HepG2 (cell line): ENCODE data around the gene ZNHIT1. TPM values are rescaled to one million over a fixed set of nuclear protein-coding genes. Genes with fewer than 3 reads are reported as not detected.

ENCODE experiments used
- MAF1 ChIP-seq: sonication (generic); formaldehyde crosslinking; IDR thresholded peaks from 2 replicates; pipeline ENCODE4 v1.5.0; 2020; ENCODE audit warnings: missing genetic modification reagents, borderline replicate concordance
- SPEN ChIP-seq: sonication (generic); formaldehyde crosslinking; IDR thresholded peaks from 2 replicates; pipeline ENCODE4 v1.5.1; 2020; ENCODE audit warnings: low read depth, mild to moderate bottlenecking, missing genetic modification reagents
- ZMYM4 ChIP-seq: sonication (generic); formaldehyde crosslinking; IDR thresholded peaks from 2 replicates; pipeline ENCODE4 v1.8.1; 2023; ENCODE audit warnings: mild to moderate bottlenecking, missing genetic modification reagents
- ZNF34 ChIP-seq: sonication (generic); formaldehyde crosslinking; IDR thresholded peaks from 2 replicates; pipeline ENCODE4 v1.4.0; 2020; ENCODE audit warnings: mild to moderate bottlenecking, missing genetic modification reagents, borderline replicate concordance
- ZNF451 ChIP-seq: sonication (generic); formaldehyde crosslinking; IDR thresholded peaks from 2 replicates; pipeline ENCODE4 v1.5.0; 2020; ENCODE audit warnings: mild to moderate bottlenecking, missing genetic modification reagents
- ZSCAN30 ChIP-seq: sonication (generic); formaldehyde crosslinking; IDR thresholded peaks from 2 replicates; pipeline ENCODE4 v1.5.0; 2020; ENCODE audit warnings: mild to moderate bottlenecking, missing genetic modification reagents
- polyA plus RNA-seq, 8 experiments: library from polyadenylated mRNA; depleted of rRNA in 3 of 8; stranded (reverse) in 7 of 8; unstranded in 1 of 8; fragments of >200 nt; fragmentation: Illumina TruSeq in 4 of 8; extraction: Trizol in 4 of 8; gene quantifications; 2 replicates each; pipeline versions ENCODE4 v1.2.1 to v1.2.3, GENCODE V29; 2011 to 2016; ENCODE audit warnings: low read depth in 4 of 8, missing spikeins in 1 of 8, mixed read lengths in 1 of 8; ENCODE audit not compliant: insufficient read depth in 1 of 8
- total RNA-seq, 5 experiments: library from RNA; depleted of rRNA; stranded (reverse); fragments of >200 nt; fragmentation: Illumina TruSeq; extraction: Trizol; gene quantifications; 2 replicates each; pipeline ENCODE4 v1.2.3, GENCODE V29; 2016; ENCODE audit warnings: low read depth in 1 of 5
- TF ChIP-seq, protein P1 (sequence below): sonication (generic); formaldehyde crosslinking; IDR thresholded peaks from 2 replicates; pipeline ENCODE4 v1.9.0; 2022; ENCODE audit warnings: missing genetic modification reagents, mild to moderate bottlenecking, borderline replicate concordance
- TF ChIP-seq, protein P2 (sequence below): sonication (generic); formaldehyde crosslinking; IDR thresholded peaks from 2 replicates; pipeline ENCODE4 v1.4.0; 2020; ENCODE audit warnings: mild to moderate bottlenecking, missing genetic modification reagents
- TF ChIP-seq, protein P3 (sequence below): sonication (generic); formaldehyde crosslinking; IDR thresholded peaks from 2 replicates; pipeline ENCODE4 v1.4.0; 2020; ENCODE audit warnings: missing genetic modification reagents, borderline replicate concordance

The ZNHIT1 gene
- total and polyA plus RNA-seq, 2 of the 13 experiments (the other 11 are each of a cell fraction or from before 2014, with no cell fraction given): 32.5 to 64.5 TPM

DNA sequence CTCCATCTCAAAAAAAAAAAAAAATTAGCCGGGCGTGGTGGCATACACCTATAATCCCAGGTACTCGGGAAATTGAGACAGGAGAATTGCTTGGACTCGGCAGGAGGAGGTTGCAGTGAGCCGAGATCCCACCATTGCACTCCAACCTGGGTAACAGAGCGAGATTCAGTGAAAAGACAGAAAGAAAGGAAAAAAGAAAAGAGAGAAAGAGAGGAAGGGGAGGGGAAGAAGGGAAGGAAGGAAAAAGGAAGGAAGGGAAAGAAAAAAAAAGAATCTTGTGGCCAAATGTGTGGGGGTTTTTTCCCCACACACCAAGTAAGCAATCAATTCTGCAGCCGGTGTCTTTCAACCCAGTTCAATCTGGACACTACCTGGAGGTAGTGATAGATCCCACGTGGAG lies 28.9 kb upstream of the ZNHIT1 start (continued):
- TF ChIP-seq, protein P1, sequence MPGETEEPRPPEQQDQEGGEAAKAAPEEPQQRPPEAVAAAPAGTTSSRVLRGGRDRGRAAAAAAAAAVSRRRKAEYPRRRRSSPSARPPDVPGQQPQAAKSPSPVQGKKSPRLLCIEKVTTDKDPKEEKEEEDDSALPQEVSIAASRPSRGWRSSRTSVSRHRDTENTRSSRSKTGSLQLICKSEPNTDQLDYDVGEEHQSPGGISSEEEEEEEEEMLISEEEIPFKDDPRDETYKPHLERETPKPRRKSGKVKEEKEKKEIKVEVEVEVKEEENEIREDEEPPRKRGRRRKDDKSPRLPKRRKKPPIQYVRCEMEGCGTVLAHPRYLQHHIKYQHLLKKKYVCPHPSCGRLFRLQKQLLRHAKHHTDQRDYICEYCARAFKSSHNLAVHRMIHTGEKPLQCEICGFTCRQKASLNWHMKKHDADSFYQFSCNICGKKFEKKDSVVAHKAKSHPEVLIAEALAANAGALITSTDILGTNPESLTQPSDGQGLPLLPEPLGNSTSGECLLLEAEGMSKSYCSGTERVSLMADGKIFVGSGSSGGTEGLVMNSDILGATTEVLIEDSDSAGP (CRISPR knock-in tag): no peak
- TF ChIP-seq SPEN (CRISPR knock-in tag): no peak
- TF ChIP-seq, protein P2, sequence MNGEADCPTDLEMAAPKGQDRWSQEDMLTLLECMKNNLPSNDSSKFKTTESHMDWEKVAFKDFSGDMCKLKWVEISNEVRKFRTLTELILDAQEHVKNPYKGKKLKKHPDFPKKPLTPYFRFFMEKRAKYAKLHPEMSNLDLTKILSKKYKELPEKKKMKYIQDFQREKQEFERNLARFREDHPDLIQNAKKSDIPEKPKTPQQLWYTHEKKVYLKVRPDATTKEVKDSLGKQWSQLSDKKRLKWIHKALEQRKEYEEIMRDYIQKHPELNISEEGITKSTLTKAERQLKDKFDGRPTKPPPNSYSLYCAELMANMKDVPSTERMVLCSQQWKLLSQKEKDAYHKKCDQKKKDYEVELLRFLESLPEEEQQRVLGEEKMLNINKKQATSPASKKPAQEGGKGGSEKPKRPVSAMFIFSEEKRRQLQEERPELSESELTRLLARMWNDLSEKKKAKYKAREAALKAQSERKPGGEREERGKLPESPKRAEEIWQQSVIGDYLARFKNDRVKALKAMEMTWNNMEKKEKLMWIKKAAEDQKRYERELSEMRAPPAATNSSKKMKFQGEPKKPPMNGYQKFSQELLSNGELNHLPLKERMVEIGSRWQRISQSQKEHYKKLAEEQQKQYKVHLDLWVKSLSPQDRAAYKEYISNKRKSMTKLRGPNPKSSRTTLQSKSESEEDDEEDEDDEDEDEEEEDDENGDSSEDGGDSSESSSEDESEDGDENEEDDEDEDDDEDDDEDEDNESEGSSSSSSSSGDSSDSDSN: no peak
- no peak for TF ChIP-seq ZNF34 (CRISPR knock-in tag)
- TF ChIP-seq ZNF451: no peak
- TF ChIP-seq MAF1 (CRISPR knock-in tag): no peak
- no peak for TF ChIP-seq ZSCAN30 (CRISPR knock-in tag)
- TF ChIP-seq, protein P3, sequence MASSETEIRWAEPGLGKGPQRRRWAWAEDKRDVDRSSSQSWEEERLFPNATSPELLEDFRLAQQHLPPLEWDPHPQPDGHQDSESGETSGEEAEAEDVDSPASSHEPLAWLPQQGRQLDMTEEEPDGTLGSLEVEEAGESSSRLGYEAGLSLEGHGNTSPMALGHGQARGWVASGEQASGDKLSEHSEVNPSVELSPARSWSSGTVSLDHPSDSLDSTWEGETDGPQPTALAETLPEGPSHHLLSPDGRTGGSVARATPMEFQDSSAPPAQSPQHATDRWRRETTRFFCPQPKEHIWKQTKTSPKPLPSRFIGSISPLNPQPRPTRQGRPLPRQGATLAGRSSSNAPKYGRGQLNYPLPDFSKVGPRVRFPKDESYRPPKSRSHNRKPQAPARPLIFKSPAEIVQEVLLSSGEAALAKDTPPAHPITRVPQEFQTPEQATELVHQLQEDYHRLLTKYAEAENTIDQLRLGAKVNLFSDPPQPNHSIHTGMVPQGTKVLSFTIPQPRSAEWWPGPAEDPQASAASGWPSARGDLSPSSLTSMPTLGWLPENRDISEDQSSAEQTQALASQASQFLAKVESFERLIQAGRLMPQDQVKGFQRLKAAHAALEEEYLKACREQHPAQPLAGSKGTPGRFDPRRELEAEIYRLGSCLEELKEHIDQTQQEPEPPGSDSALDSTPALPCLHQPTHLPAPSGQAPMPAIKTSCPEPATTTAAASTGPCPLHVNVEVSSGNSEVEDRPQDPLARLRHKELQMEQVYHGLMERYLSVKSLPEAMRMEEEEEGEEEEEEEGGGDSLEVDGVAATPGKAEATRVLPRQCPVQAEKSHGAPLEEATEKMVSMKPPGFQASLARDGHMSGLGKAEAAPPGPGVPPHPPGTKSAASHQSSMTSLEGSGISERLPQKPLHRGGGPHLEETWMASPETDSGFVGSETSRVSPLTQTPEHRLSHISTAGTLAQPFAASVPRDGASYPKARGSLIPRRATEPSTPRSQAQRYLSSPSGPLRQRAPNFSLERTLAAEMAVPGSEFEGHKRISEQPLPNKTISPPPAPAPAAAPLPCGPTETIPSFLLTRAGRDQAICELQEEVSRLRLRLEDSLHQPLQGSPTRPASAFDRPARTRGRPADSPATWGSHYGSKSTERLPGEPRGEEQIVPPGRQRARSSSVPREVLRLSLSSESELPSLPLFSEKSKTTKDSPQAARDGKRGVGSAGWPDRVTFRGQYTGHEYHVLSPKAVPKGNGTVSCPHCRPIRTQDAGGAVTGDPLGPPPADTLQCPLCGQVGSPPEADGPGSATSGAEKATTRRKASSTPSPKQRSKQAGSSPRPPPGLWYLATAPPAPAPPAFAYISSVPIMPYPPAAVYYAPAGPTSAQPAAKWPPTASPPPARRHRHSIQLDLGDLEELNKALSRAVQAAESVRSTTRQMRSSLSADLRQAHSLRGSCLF: no peak
- TF ChIP-seq ZMYM4 (CRISPR knock-in tag): no peak
